Measurements from ENCODE around the gene DLG1. TPM values are rescaled to one million over a fixed set of nuclear protein-coding genes. Genes with fewer than 3 reads are reported as not detected.
A peak's percentile ranks its signal among the peaks of the same experiment; 100 is the strongest.
"Not testable (repeated sequence)": the region's sequence is repeated elsewhere in the genome, so short reads cannot be mapped to it uniquely, and the experiment has no call there.

The DLG1 gene
- total and polyA plus RNA-seq, 12 donors: 20.7 to 97.4 (median 54.0) TPM

DNA sequence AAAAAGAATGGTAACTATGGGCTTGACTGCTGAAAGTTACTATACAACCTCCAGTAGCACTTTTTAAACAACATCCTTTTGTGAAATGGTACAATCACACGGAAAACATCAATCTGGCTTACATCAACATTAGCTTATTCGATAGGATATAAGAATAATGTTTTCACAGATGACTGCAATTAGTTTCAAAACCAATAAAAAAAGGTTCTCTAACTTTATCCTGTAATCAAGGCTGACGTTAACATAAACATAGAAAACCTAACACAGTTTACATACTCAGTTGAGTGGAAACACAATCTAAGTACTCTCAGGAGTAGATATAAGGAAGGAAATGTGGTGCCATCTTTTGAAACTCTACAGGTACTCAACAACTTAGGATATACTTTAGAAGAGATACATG, 102.2 kb downstream of the DLG1 start:
- H3K27me3 ChIP-seq: no peaks in the 10 kb centered on the region
- intact Hi-C loops (cut with DNase I): no loop called here
- ATAC-seq (no peak), DNase-seq (no peak)
- H3K27ac ChIP-seq: no peak overlapping the region
- TF ChIP-seq, protein P1, sequence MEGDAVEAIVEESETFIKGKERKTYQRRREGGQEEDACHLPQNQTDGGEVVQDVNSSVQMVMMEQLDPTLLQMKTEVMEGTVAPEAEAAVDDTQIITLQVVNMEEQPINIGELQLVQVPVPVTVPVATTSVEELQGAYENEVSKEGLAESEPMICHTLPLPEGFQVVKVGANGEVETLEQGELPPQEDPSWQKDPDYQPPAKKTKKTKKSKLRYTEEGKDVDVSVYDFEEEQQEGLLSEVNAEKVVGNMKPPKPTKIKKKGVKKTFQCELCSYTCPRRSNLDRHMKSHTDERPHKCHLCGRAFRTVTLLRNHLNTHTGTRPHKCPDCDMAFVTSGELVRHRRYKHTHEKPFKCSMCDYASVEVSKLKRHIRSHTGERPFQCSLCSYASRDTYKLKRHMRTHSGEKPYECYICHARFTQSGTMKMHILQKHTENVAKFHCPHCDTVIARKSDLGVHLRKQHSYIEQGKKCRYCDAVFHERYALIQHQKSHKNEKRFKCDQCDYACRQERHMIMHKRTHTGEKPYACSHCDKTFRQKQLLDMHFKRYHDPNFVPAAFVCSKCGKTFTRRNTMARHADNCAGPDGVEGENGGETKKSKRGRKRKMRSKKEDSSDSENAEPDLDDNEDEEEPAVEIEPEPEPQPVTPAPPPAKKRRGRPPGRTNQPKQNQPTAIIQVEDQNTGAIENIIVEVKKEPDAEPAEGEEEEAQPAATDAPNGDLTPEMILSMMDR (IDR thresholded peaks at IDR 0.05): no peak
- H3K4me1 ChIP-seq: peaks cover 0 to 9% (median 0%) of the 10 kb centered on the region in 9 donors
- no peak overlapping the region for H3K4me3 ChIP-seq
- H3K9me3 ChIP-seq: no peaks in the 10 kb centered on the region
- peaks cover 0 to 19% (median 0%) of the 10 kb centered on the region in 9 donors for H3K36me3 ChIP-seq
- WGBS, 2 donors: 88% methylated on average over 3 of the region's 3 CpGs

DNA sequence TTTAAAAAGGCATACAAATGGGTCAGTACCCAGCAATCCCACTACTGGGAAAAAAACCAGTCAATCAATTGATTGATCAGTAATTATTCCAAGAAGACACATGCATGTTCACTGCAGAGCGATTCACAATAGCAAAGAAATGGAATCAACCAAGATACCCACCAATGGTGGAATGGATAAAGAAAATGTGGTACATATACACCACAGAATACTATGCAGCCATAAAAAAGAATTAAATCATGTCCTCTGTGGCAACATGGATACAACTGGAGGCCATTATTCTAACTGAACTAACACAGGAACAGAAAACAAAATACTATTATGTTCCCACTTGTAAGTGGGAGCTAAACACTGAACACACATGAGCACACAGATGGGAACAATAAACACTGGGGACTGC, 103.1 kb downstream of the DLG1 start:
- Histone ChIP-seq H3K4me3 (no peak overlapping the region), H3K9me3 (no peaks in the 10 kb centered on the region), H3K36me3 (peaks cover 0 to 19% (median 0%) of the 10 kb centered on the region in 9 donors), H3K27me3 (no peaks in the 10 kb centered on the region), H3K4me1 (no peaks in the 10 kb centered on the region), H3K27ac (no peak overlapping the region)
- 98 to 100% methylated on average over 1 of the region's 1 CpG for WGBS, 2 donors
- TF ChIP-seq, protein P1 (IDR thresholded peaks at IDR 0.05): no peak
- ATAC-seq: peak in 1 of 8 donors; percentile 35
- DNase-seq: no peak
- intact Hi-C loops (cut with DNase I): no loop called here

DNA sequence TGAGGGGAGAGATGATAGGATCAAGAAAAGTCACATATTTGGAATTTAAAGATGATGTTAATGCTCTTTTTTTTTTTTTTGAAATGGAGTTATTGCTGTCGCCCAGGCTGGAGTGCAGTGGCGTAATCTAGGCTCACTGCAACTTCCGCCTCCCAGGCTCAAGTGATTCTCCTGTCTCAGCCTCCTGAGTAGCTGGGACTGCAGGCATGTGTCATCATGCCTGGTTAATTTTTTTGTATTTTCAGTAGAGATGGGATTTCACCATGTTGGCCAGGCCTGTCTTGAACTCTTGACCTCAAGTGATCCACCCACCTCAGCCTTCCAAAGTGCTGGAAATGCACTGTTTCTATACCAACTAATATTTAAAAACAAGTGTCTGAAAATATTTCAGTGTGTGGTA, 104.7 kb downstream of the DLG1 start:
- H3K4me3 ChIP-seq; H3K27ac ChIP-seq; intact Hi-C loops (cut with DNase I); DNase-seq; H3K4me1 ChIP-seq; ATAC-seq; H3K27me3 ChIP-seq; H3K9me3 ChIP-seq: not testable (repeated sequence)
- peaks cover 0 to 19% (median 0%) of the 10 kb centered on the region in 9 donors for H3K36me3 ChIP-seq
- 95 to 96% methylated on average over 3 of the region's 3 CpGs for WGBS, 2 donors

DNA sequence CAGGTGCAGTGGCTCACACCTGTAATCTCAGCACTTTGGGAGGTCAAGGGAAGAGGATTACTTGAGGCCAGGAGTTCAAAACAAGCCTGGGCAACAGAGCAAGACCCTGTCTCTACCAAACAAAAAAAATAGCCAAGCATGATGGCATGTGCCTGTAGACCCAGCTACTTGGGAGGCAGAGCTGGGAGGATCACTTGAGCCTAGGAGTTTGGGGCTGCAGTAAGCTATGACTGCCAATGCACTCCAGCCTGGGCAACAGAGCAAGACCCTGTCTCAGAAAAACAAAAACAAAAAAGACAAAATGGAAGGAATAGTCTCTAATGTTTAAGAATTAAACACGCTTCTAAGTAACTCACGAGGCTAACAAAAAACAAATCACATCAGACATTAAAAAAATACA, 106.5 kb downstream of the DLG1 start:
- Histone ChIP-seq H3K9me3 (no peaks in the 10 kb centered on the region), H3K4me1 (peaks cover 0 to 4% (median 0%) of the 10 kb centered on the region in 9 donors), H3K27ac (no peak overlapping the region), H3K27me3 (no peaks in the 10 kb centered on the region), H3K36me3 (peaks cover 0 to 19% (median 0%) of the 10 kb centered on the region in 9 donors), H3K4me3 (no peak overlapping the region)
- 96% methylated on average over 2 of the region's 2 CpGs for WGBS, 2 donors
- intact Hi-C loops (cut with DNase I): no loop called here
- DNase-seq: no peak
- ATAC-seq: no peak
- TF ChIP-seq, protein P1 (IDR thresholded peaks at IDR 0.05): no peak

DNA sequence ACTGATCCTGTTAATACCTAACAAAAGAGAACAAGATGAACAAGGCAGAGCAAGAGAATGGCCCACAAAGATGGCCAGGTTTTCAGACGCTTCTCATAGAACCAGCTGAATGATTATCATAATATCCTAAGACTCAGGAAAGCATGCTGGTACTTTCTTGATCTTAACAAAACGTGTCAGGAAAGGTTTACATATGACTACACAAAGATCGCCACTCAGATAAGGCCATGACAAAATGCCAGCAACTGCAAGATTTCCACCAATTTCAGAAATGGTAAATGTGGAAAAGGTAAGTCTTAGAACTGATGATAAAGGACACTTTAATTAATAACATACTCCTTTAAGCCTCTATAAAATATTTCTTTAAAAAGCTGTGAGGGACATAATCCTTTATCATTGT, 108.8 kb downstream of the DLG1 start:
- 62 to 72% methylated on average over 3 of the region's 3 CpGs for WGBS, 2 donors
- Histone ChIP-seq H3K4me1 (peaks cover 0 to 4% (median 0%) of the 10 kb centered on the region in 9 donors), H3K27me3 (no peaks in the 10 kb centered on the region), H3K9me3 (no peaks in the 10 kb centered on the region), H3K4me3 (no peak overlapping the region), H3K27ac (no peak overlapping the region), H3K36me3 (peaks cover 0 to 19% (median 0%) of the 10 kb centered on the region in 9 donors)
- ATAC-seq (no peak), DNase-seq (no peak)
- intact Hi-C loops (cut with DNase I): loop anchor here in 9 of 10 donors (5.0 to 10.0 kb wide), 7 partner anchors 125 to 215 kb away; no protein-coding TSS in a partner anchor
- TF ChIP-seq, protein P1 (IDR thresholded peaks at IDR 0.05): no peak

Data from heart right ventricle (tissue), 16 donors.